Mucosa of stomach (tissue), 1 donor: ENCODE results near the gene TSPAN15.

Source experiments
- H3K27me3 ChIP-seq: one replicate; pipeline ENCODE4 v1.7.0; 2013; ENCODE audit warnings: mild to moderate bottlenecking, low read length; ENCODE audit not compliant: control insufficient read depth, insufficient read depth
- H3K36me3 ChIP-seq: one replicate; pipeline ENCODE4 v1.7.0; 2013; ENCODE audit warnings: low read length; ENCODE audit not compliant: control insufficient read depth, insufficient read depth
- H3K4me1 ChIP-seq: one replicate; pipeline ENCODE4 v1.7.0; 2013; ENCODE audit warnings: mild to moderate bottlenecking, low read length; ENCODE audit not compliant: control insufficient read depth, insufficient read depth
- H3K4me3 ChIP-seq: one replicate; pipeline ENCODE4 v1.7.0; 2013; ENCODE audit warnings: low read length
- H3K9ac ChIP-seq: one replicate; pipeline ENCODE4 v1.7.0; 2013; ENCODE audit warnings: mild to moderate bottlenecking, low read length, moderate library complexity
- H3K9me3 ChIP-seq: one replicate; pipeline ENCODE4 v1.7.0; 2013; ENCODE audit warnings: mild to moderate bottlenecking, low read length, moderate library complexity; ENCODE audit not compliant: control insufficient read depth
- donor health status: Pancreatic carcinoma.

Gene TSPAN15

DNA sequence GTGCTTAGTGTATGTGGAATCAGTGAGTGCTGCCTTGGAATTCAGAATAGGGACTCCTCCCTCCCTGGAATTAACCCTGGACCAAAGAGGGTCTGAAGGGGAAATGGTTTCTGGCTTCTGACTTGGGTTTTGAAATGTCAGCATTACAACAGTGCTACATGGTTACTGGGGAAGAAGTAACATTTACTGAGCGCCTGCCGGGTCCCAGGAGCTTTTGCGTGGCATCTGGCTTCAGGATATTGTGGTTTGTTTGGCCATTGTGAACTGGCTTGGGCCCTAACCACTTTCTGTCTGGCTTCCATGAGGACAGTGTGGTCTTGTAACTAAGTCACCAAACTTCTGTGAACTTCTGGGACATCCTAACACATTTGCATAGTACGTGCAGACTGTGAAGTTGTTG lies 21.3 kb downstream of the TSPAN15 start:
- Histone ChIP-seq H3K4me1 (peaks cover 56% of the 10 kb centered on the region), H3K36me3 (no peaks in the 10 kb centered on the region), H3K27me3 (no peaks in the 10 kb centered on the region), H3K4me3 (no peak overlapping the region), H3K9ac (no peak overlapping the region), H3K9me3 (no peaks in the 10 kb centered on the region)

- Histone ChIP-seq H3K4me1 (peaks cover 56% of the 10 kb centered on the region), H3K9ac (no peak overlapping the region), H3K9me3 (no peaks in the 10 kb centered on the region), H3K36me3 (no peaks in the 10 kb centered on the region), H3K4me3 (no peak overlapping the region), H3K27me3 (no peaks in the 10 kb centered on the region)
Observed at GRCh38 chr10:69473304-69473990, 22.2 kb downstream of the TSPAN15 start.

GRCh38 chr10:69474742-69475432 lies 23.6 kb downstream of the TSPAN15 start:
- H3K4me1 ChIP-seq: peaks cover 60% of the 10 kb centered on the region
- H3K4me3 ChIP-seq: no peak overlapping the region
- no peaks in the 10 kb centered on the region for H3K9me3 ChIP-seq
- no peak overlapping the region for H3K9ac ChIP-seq
- no peaks in the 10 kb centered on the region for H3K36me3 ChIP-seq
- no peaks in the 10 kb centered on the region for H3K27me3 ChIP-seq

DNA sequence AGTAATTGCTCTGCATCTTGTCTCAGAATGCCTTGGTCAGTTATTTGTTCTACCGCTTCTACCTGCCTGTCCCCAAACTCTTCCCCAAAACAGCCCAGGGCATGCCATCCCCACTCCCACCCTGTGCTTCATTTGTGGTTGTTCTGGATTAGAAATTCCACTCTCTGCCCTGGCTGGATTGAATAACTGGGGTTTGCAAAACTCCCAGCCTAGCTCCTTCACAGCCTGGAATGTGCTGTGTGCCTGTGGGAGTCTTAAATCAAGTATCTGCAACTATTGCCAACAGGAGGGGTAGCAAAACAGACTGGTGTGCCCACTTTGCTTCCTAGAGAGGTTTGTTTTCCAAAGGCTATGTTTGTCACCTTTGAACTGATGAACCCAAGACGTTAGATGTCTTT lies 24.2 kb downstream of the TSPAN15 start:
- no peaks in the 10 kb centered on the region for H3K36me3 ChIP-seq
- peaks cover 66% of the 10 kb centered on the region for H3K4me1 ChIP-seq
- H3K9ac ChIP-seq: no peak overlapping the region
- H3K27me3 ChIP-seq: no peaks in the 10 kb centered on the region
- H3K9me3 ChIP-seq: no peaks in the 10 kb centered on the region
- no peak overlapping the region for H3K4me3 ChIP-seq

DNA sequence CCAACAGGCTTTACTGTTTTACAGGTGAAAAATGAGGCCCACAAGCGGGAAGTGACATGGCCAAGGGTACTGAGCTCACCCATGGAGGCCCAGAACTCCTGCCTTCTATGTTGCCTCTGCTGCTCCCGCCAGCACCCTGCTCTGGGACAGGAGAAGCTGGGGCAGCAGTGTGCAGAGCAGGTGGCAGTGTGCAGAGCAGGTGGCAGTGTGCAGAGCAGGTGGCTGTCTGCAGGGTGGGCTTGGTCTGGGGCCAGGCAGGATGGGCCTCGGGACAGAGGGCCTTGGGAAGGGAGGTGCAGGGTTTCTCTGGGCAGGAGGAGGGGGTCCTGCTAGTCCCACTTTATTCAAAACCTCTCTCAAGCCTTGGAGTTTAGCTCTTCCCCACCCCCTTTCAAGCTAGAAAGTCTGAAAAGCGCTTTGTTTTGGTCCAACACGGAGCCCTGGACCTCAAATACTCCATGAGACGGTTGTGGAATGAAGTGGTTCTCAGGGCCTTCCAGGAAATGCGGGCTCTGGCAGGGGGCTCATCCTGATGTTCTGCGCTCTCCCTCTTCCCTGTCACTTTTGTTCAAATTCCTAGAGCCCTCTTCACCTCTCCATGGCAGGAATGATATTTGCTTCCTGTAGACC lies 26.8 kb downstream of the TSPAN15 start:
- Histone ChIP-seq H3K27me3 (no peaks in the 10 kb centered on the region), H3K36me3 (no peaks in the 10 kb centered on the region), H3K9ac (no peak overlapping the region), H3K4me3 (no peak overlapping the region), H3K9me3 (no peaks in the 10 kb centered on the region), H3K4me1 (peaks cover 62% of the 10 kb centered on the region)

- Histone ChIP-seq H3K9me3 (no peaks in the 10 kb centered on the region), H3K36me3 (no peaks in the 10 kb centered on the region), H3K4me1 (peaks cover 48% of the 10 kb centered on the region), H3K9ac (peak overlapping the region; percentile 9), H3K27me3 (no peaks in the 10 kb centered on the region), H3K4me3 (no peak overlapping the region)
Observed at GRCh38 chr10:69479240-69480067, 28.2 kb downstream of the TSPAN15 start.

DNA sequence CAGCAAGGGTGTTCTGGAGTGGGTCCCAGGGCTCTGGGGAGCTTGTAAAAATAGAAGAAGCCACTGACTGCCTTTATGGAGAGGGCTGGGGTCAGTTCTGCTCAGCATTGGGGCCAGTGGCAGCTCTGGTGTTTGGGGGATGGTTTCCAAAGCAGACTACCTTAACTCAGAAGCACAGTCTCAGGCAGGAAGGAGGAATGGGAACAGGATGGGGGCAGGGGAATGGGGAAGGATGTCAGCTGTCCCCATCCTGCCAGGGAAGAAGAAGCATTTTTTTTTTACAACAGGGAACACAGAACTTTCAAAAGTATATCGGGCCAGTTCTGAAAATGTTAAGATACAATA lies 28.8 kb downstream of the TSPAN15 start:
- peaks cover 45% of the 10 kb centered on the region for H3K4me1 ChIP-seq
- no peaks in the 10 kb centered on the region for H3K9me3 ChIP-seq
- no peak overlapping the region for H3K4me3 ChIP-seq
- no peaks in the 10 kb centered on the region for H3K36me3 ChIP-seq
- no peak overlapping the region for H3K9ac ChIP-seq
- no peaks in the 10 kb centered on the region for H3K27me3 ChIP-seq

GRCh38 chr10:69481305-69481704 lies 30.0 kb downstream of the TSPAN15 start:
- Histone ChIP-seq H3K9me3 (no peaks in the 10 kb centered on the region), H3K4me1 (peaks cover 42% of the 10 kb centered on the region), H3K27me3 (no peaks in the 10 kb centered on the region), H3K9ac (no peak overlapping the region), H3K4me3 (no peak overlapping the region), H3K36me3 (no peaks in the 10 kb centered on the region)

GRCh38 chr10:69481811-69482524 lies 30.7 kb downstream of the TSPAN15 start:
- Histone ChIP-seq H3K4me1 (peaks cover 46% of the 10 kb centered on the region), H3K4me3 (no peak overlapping the region), H3K36me3 (no peaks in the 10 kb centered on the region)

GRCh38 chr10:69483963-69484362 lies 32.7 kb downstream of the TSPAN15 start:
- Histone ChIP-seq H3K4me1 (peaks cover 35% of the 10 kb centered on the region), H3K36me3 (no peaks in the 10 kb centered on the region), H3K9ac (no peak overlapping the region)

More at GRCh38 chr10:69481811-69482524, 30.7 kb downstream of the TSPAN15 start:
- Histone ChIP-seq H3K27me3 (no peaks in the 10 kb centered on the region), H3K9me3 (no peaks in the 10 kb centered on the region), H3K9ac (no peak overlapping the region)

DNA sequence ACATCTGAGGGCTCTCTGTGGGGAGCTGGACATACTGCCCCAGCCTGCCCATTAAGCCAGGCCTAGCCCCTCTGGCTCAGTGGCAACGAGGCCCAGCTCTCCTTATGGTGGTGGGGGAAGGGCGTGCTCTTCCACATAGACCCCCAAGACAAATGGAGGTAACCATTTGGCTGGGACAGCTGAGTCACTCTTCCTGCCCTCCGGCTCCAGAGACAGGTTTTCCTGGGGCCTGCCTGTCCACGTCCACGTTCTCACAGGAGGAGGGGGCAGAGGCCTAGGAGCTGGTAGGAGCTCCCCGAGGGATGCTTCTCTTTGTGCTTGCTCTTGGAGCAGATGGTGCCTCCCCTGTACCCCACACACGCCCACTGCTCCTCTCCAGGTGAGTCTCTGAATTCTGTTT lies 33.5 kb downstream of the TSPAN15 start:
- Histone ChIP-seq H3K4me3 (no peak overlapping the region), H3K9me3 (no peaks in the 10 kb centered on the region), H3K9ac (no peak overlapping the region), H3K4me1 (peaks cover 27% of the 10 kb centered on the region), H3K36me3 (no peaks in the 10 kb centered on the region), H3K27me3 (no peaks in the 10 kb centered on the region)

More at GRCh38 chr10:69483963-69484362, 32.7 kb downstream of the TSPAN15 start:
- H3K9me3 ChIP-seq: no peaks in the 10 kb centered on the region
- H3K4me3 ChIP-seq: no peak overlapping the region
- H3K27me3 ChIP-seq: no peaks in the 10 kb centered on the region
